ENCODE data around the gene PDZD8.

DNA sequence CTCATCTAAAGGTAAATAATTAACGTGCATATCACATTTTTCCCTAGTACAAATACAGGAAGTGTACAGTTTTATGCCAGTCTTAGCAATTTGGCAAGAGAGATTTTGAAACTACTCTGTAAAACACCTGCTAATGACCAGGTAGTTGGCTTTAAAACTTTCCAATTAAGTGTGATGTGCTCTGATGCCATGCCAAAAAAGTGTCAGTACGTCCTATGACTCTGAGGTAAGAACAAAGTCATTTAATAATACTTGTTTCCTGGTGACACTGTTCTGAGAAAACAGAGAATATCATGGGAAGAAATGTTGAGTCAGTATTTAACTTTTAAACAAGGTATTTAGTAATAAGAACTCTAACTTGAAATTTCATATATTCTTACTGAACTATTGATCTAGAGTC lies 9.6 kb downstream of the PDZD8 start:
- no peak for TF ChIP-seq CTCF (IDR thresholded peaks at IDR 0.05)
- no peak for TF ChIP-seq POLR2A (IDR thresholded peaks at IDR 0.05)

Measured in prostate gland (tissue), 2 donors.